K562 (cell line): ENCODE measurements around the gene FAXC. TPM values are rescaled to one million over a fixed set of nuclear protein-coding genes. Genes with fewer than 3 reads are reported as not detected.

Source experiments
- ATAC-seq: fragments of 200-7000 bp; cut with Tn5 transposase; 3 replicates; pipeline ENCODE4 v1.9.1; 2020; ENCODE audit warnings: moderate library complexity
- BruUV-seq: library from RNA; stranded (reverse); fragments of 400-500 nt; replicated peaks from 2 replicates; lab custom pipeline; 2021; lab: Mats Ljungman, UMichigan
- CTCF ChIA-PET: fragments of 300-600 bp; formaldehyde crosslinking; extraction: SDS; loops from one replicate; lab custom pipeline; 2021; ENCODE audit warnings: low intra/inter-chr PET ratio; lab: Yijun Ruan, JAX
- POLR2A ChIA-PET: fragments of 300-600, 350-650 bp; sonication (Branson Sonifier 250); formaldehyde crosslinking; extraction: SDS; loops from one replicate; lab custom pipeline; 2021; ENCODE audit warnings: antibody characterized with exemption, inconsistent platforms; lab: Yijun Ruan, JAX
- DNase-seq, 4 experiments: peaks; one replicate each; pipeline versions ENCODE4 v3.0.0 to v3.0.0-alpha.2; 2011 to 2018; ENCODE audit warnings: low spot score in 3 of 4, mixed read lengths in 3 of 4; ENCODE audit errors: extremely low read depth in 1 of 4
- FAIRE-seq: peaks from 2 replicates; lab custom pipeline; 2011; peaks lifted over from hg19 to GRCh38; lab: Jason Lieb, UNC
- H2AFZ ChIP-seq: 2 replicates; pipeline ENCODE4 v1.6.0; 2011; ENCODE audit warnings: low read depth, low read length, control low read depth, inconsistent platforms
- H3K27ac ChIP-seq: fragments of 200-600 bp; 3 replicates; pipeline ENCODE4 v1.8.0; 2011; ENCODE audit warnings: low read depth, mild to moderate bottlenecking, control low read depth, inconsistent platforms, low read length, moderate library complexity, mixed read lengths; ENCODE audit errors: extremely low read depth
- H3K27me3 ChIP-seq, 2 experiments: fragments of 300-600 bp in 1 of 2; 2 replicates in 1 of 2; 3 replicates in 1 of 2; pipeline versions ENCODE4 v1.6.0 to v1.8.0; 2011; ENCODE audit warnings: inconsistent platforms in 2 of 2, low read length in 2 of 2, mild to moderate bottlenecking in 1 of 2, mixed read lengths in 1 of 2, moderate library complexity in 1 of 2; ENCODE audit not compliant: control insufficient read depth in 2 of 2, insufficient read depth in 2 of 2
- H3K36me3 ChIP-seq: fragments of 300-600 bp; 3 replicates; pipeline ENCODE4 v1.8.0; 2011; ENCODE audit warnings: mild to moderate bottlenecking, low read length, inconsistent platforms; ENCODE audit not compliant: control insufficient read depth, insufficient read depth
- H3K4me1 ChIP-seq, 2 experiments: fragments of 200-600 bp in 1 of 2; replicated peaks in 1 of 2; 2 replicates in 1 of 2; 3 replicates in 1 of 2; pipeline versions ENCODE4 v1.5.1 to v1.8.0; 2011; ENCODE audit warnings: inconsistent platforms in 2 of 2, low read length in 2 of 2, mild to moderate bottlenecking in 1 of 2, mixed read lengths in 1 of 2, moderate library complexity in 1 of 2; ENCODE audit not compliant: control insufficient read depth in 2 of 2, insufficient read depth in 2 of 2
- H3K4me2 ChIP-seq: 2 replicates; pipeline ENCODE4 v1.6.1; 2011; ENCODE audit warnings: low read length, control low read depth, inconsistent platforms, mixed read lengths; ENCODE audit not compliant: insufficient read depth
- H3K4me3 ChIP-seq: fragments of 200-600 bp; sonication (generic), shearing (Covaris generic); 2 replicates; pipeline ENCODE4 v1.5.1; 2016; ENCODE audit warnings: control low read depth, inconsistent platforms
- H3K79me2 ChIP-seq: fragments of 200-600 bp; 3 replicates; pipeline ENCODE4 v1.8.0; 2011; ENCODE audit warnings: low read length, inconsistent platforms; ENCODE audit not compliant: control insufficient read depth, insufficient read depth
- H3K9ac ChIP-seq, 2 experiments: 2 replicates each; pipeline versions ENCODE4 v1.6.0 to v1.6.1; 2011; ENCODE audit warnings: low read depth in 2 of 2, low read length in 2 of 2, control low read depth in 1 of 2, inconsistent platforms in 1 of 2, mild to moderate bottlenecking in 1 of 2, mixed read lengths in 1 of 2; ENCODE audit not compliant: insufficient read depth in 1 of 2
- H3K9me1 ChIP-seq: one replicate; pipeline ENCODE4 v1.6.0; 2011; ENCODE audit warnings: inconsistent platforms, mild to moderate bottlenecking, low read length, moderate library complexity; ENCODE audit not compliant: control insufficient read depth, insufficient read depth
- H3K9me3 ChIP-seq: replicated peaks from 2 replicates; pipeline ENCODE4 v1.5.1; 2011; ENCODE audit warnings: low read depth, low read length, inconsistent platforms; ENCODE audit not compliant: control insufficient read depth, insufficient read depth
- H4K20me1 ChIP-seq: replicated peaks from 2 replicates; pipeline ENCODE4 v1.6.1; 2011; ENCODE audit warnings: low read length, inconsistent platforms, mixed read lengths; ENCODE audit not compliant: control insufficient read depth, insufficient read depth
- BRD9 ChIP-seq: fragments of 450-650 bp; IDR thresholded peaks from 2 replicates; pipeline ENCODE4 v1.6.1; 2018; ENCODE audit warnings: low read depth; ENCODE audit not compliant: partially characterized antibody
- CHD1 ChIP-seq: fragments of 200-600 bp; sonication (generic); IDR thresholded peaks from one replicate; pipeline ENCODE4 v1.6.1; 2012; ENCODE audit warnings: mild to moderate bottlenecking, moderate library complexity, low read length, inconsistent platforms
- ELF4 ChIP-seq: fragments of 450-650 bp; formaldehyde crosslinking; IDR thresholded peaks from 2 replicates; pipeline ENCODE4 v1.4.0; 2022; ENCODE audit warnings: missing genetic modification characterization
- POLR3G ChIP-seq: IDR thresholded peaks from 2 replicates; pipeline ENCODE4 v1.6.1; 2011; ENCODE audit not compliant: insufficient read length, insufficient replicate concordance; ENCODE audit errors: extremely low read depth
- SNIP1 ChIP-seq: fragments of 450-650 bp; IDR thresholded peaks from 2 replicates; pipeline ENCODE4 v1.7.1; 2017; ENCODE audit warnings: low read depth, mild to moderate bottlenecking
- ZNF217 ChIP-seq: sonication (generic); formaldehyde crosslinking; IDR thresholded peaks from 2 replicates; pipeline ENCODE4 v1.8.0; 2022; ENCODE audit warnings: mild to moderate bottlenecking, missing genetic modification reagents
- ZNF830 ChIP-seq: fragments of 250-450 bp; sonication (Bioruptor Pico); IDR thresholded peaks from 2 replicates; pipeline ENCODE4 v1.5.0; 2021; ENCODE audit warnings: mild to moderate bottlenecking
- WGBS: fragments of 100-300 bp; shearing (Covaris generic); methylation state at CpG from one replicate; pipeline ENCODE4 v1.1.6; 2016; ENCODE audit warnings: low coverage, mixed read lengths; ENCODE audit not compliant: insufficient coverage; ENCODE audit errors: missing lambda C conversion rate; 5-methylcytosine and 5-hydroxymethylcytosine counted together
- in situ Hi-C: fragments of 300-500 bp; cut with MboI; formaldehyde crosslinking; loops from 4 replicates; pipeline ENCODE4 v1.15.0; 2018; ENCODE audit warnings: inconsistent platforms, mixed read lengths
- intact Hi-C: fragments of 100-400 bp; cut with micrococcal nuclease; formaldehyde crosslinking; loops from 2 replicates; pipeline ENCODE4 v1.14.2; 2022
- polyA plus RNA-seq, 8 experiments: library from polyadenylated mRNA; depleted of rRNA in 4 of 8; stranded (reverse) in 5 of 8; unstranded in 3 of 8; fragments of >200 nt; fragmentation: Nextera tagmentation in 2 of 8; fragmentation: Illumina TruSeq in 1 of 8; extraction: Ambion mirVana in 2 of 8; extraction: Trizol in 1 of 8; gene quantifications; 2 replicates each; pipeline versions ENCODE4 v1.2.1 to v1.2.3, GENCODE V29; 2011 to 2014; ENCODE audit warnings: inconsistent platforms in 1 of 8, missing spikeins in 1 of 8
- total RNA-seq, 7 experiments: library from RNA; depleted of rRNA in 6 of 7; stranded (reverse); fragments of >200 nt in 6 of 7; fragmentation: Illumina TruSeq in 2 of 7; extraction: Trizol in 2 of 7; gene quantifications; 2 replicates each; pipeline versions ENCODE4 v1.2.1 to v1.2.3, GENCODE V29; 2011 to 2021; ENCODE audit warnings: low replicate concordance in 1 of 7
- TF ChIP-seq, protein P1 (sequence below): fragments of 450-650 bp; conservative IDR thresholded peaks from 2 replicates; pipeline ENCODE4 v1.6.1; 2016; ENCODE audit warnings: missing genetic modification characterization, low read depth, mild to moderate bottlenecking, missing compliant biosample characterization, moderate library complexity
- TF ChIP-seq, protein P2 (sequence below): sonication (generic); formaldehyde crosslinking; IDR thresholded peaks from 2 replicates; pipeline ENCODE4 v1.4.0; 2020; ENCODE audit warnings: mild to moderate bottlenecking, missing genetic modification reagents
- TF ChIP-seq, protein P3 (sequence below): fragments of 450-650 bp; conservative IDR thresholded peaks from 2 replicates; pipeline ENCODE4 v1.6.1; 2016; ENCODE audit warnings: missing genetic modification characterization, low read depth, mild to moderate bottlenecking, control low read depth, missing compliant biosample characterization
- TF ChIP-seq, protein P4 (sequence below): fragments of 450-650 bp; IDR thresholded peaks from 2 replicates; pipeline ENCODE4 v1.6.1; 2016; ENCODE audit warnings: low read depth, mild to moderate bottlenecking, moderate library complexity

FAXC gene
- total and polyA plus RNA-seq, 9 of the 15 experiments (the other 6 are each of a cell fraction or from before 2014, with no cell fraction given) = 0.06 to 0.40 (median 0.13) TPM; not detected in 5

DNA sequence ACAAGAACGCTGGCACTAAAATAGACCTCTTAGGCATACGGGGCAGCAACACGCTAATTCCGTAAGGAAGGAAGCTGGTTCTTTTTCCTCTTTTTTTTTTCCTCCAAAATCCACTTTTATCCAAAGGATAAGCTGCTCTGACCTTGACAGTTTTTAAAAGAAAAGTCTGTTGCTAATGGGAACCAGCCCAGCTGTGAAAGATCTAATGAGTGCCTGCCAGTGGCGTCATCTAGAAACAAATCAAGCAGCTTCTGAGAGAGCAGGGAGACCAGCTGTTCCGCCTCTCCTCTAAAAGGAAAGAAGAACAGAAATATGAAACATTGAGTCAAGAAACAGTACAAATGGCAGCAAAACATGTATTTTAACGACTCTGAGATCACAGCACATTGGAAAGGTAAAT is 78.6 kb downstream of the FAXC start:
- H3K9me3 ChIP-seq = no peaks in the 10 kb centered on the region
- ATAC-seq (no peak), DNase-seq (no peak), FAIRE-seq (no peak)
- H4K20me1 ChIP-seq = no peaks in the 10 kb centered on the region
- TF ChIP-seq, protein P1, sequence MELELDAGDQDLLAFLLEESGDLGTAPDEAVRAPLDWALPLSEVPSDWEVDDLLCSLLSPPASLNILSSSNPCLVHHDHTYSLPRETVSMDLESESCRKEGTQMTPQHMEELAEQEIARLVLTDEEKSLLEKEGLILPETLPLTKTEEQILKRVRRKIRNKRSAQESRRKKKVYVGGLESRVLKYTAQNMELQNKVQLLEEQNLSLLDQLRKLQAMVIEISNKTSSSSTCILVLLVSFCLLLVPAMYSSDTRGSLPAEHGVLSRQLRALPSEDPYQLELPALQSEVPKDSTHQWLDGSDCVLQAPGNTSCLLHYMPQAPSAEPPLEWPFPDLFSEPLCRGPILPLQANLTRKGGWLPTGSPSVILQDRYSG (tag) = no peak
- TF ChIP-seq ELF4 (CRISPR knock-in tag) (no peak), ZNF830 (CRISPR knock-in tag) (no peak), ZNF217 (CRISPR knock-in tag) (no peak), BRD9 (no peak)
- in situ Hi-C loops = no loop called here
- BruUV-seq = no TSS peak
- CTCF ChIA-PET = no interaction called here
- H3K4me2 ChIP-seq = no peak overlapping the region
- POLR2A ChIA-PET = no interaction called here
- H3K27ac ChIP-seq = no peak overlapping the region
- WGBS = 2% methylated on average over 7 of the region's 7 CpGs
- no peaks in the 10 kb centered on the region for H3K36me3 ChIP-seq
- H2AFZ ChIP-seq = no peak overlapping the region
- intact Hi-C loops = no loop called here
- no peaks in the 10 kb centered on the region for H3K4me1 ChIP-seq
- H3K9me1 ChIP-seq = no peaks in the 10 kb centered on the region
- no peak overlapping the region for H3K4me3 ChIP-seq
- no peak overlapping the region for H3K9ac ChIP-seq
- no peaks in the 10 kb centered on the region for H3K79me2 ChIP-seq
- H3K27me3 ChIP-seq = no peaks in the 10 kb centered on the region

DNA sequence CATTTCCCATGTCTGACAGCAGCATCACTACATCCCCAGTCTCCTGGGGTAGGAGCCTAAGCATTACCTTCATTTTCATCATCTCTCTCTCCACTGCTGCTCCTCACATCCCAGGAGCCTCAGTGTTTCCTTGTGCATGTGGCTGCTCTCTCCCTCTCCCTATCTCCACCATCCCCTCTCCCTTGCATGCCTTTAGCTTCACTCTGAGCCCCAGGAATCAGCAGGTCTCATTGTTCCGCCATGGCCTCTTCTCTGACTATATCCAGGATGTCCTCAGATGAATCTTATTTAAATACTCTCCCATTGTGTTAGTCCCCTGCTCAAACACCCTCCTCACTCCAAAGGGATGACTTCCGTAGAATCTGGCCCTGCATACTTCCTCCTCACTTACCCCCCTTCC is 79.4 kb downstream of the FAXC start:
- no TSS peak for BruUV-seq
- H3K27me3 ChIP-seq = no peaks in the 10 kb centered on the region
- no peak overlapping the region for H2AFZ ChIP-seq
- 5% methylated on average over 2 of the region's 2 CpGs for WGBS
- H4K20me1 ChIP-seq = no peaks in the 10 kb centered on the region
- no peak overlapping the region for H3K9ac ChIP-seq
- no peaks in the 10 kb centered on the region for H3K9me3 ChIP-seq
- ATAC-seq = no peak
- H3K36me3 ChIP-seq = no peaks in the 10 kb centered on the region
- intact Hi-C loops = no loop called here
- H3K4me1 ChIP-seq = no peaks in the 10 kb centered on the region
- H3K9me1 ChIP-seq = no peaks in the 10 kb centered on the region
- ChIA-PET POLR2A (no interaction called here), CTCF (no interaction called here)
- DNase-seq = no peak
- H3K27ac ChIP-seq = no peak overlapping the region
- no peak for FAIRE-seq
- no peaks in the 10 kb centered on the region for H3K79me2 ChIP-seq
- in situ Hi-C loops = no loop called here
- no peak overlapping the region for H3K4me2 ChIP-seq
- no peak overlapping the region for H3K4me3 ChIP-seq
- TF ChIP-seq, protein P2, sequence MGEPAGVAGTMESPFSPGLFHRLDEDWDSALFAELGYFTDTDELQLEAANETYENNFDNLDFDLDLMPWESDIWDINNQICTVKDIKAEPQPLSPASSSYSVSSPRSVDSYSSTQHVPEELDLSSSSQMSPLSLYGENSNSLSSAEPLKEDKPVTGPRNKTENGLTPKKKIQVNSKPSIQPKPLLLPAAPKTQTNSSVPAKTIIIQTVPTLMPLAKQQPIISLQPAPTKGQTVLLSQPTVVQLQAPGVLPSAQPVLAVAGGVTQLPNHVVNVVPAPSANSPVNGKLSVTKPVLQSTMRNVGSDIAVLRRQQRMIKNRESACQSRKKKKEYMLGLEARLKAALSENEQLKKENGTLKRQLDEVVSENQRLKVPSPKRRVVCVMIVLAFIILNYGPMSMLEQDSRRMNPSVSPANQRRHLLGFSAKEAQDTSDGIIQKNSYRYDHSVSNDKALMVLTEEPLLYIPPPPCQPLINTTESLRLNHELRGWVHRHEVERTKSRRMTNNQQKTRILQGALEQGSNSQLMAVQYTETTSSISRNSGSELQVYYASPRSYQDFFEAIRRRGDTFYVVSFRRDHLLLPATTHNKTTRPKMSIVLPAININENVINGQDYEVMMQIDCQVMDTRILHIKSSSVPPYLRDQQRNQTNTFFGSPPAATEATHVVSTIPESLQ (CRISPR knock-in tag) = no peak
- TF ChIP-seq, protein P3, sequence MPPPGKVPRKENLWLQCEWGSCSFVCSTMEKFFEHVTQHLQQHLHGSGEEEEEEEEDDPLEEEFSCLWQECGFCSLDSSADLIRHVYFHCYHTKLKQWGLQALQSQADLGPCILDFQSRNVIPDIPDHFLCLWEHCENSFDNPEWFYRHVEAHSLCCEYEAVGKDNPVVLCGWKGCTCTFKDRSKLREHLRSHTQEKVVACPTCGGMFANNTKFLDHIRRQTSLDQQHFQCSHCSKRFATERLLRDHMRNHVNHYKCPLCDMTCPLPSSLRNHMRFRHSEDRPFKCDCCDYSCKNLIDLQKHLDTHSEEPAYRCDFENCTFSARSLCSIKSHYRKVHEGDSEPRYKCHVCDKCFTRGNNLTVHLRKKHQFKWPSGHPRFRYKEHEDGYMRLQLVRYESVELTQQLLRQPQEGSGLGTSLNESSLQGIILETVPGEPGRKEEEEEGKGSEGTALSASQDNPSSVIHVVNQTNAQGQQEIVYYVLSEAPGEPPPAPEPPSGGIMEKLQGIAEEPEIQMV (tag) = no peak
- TF ChIP-seq POLR3G (no peak), SNIP1 (no peak), CHD1 (no peak)
- TF ChIP-seq, protein P4, sequence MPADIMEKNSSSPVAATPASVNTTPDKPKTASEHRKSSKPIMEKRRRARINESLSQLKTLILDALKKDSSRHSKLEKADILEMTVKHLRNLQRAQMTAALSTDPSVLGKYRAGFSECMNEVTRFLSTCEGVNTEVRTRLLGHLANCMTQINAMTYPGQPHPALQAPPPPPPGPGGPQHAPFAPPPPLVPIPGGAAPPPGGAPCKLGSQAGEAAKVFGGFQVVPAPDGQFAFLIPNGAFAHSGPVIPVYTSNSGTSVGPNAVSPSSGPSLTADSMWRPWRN = no peak
